HepG2 (cell line): Measurements from ENCODE around the gene COQ5. TPM values are rescaled to one million over a fixed set of nuclear protein-coding genes. Genes with fewer than 3 reads are reported as not detected.

Experiments
- CREM ChIP-seq, 2 experiments: sonication (generic) in 1 of 2; formaldehyde crosslinking in 1 of 2; IDR thresholded peaks; 2 replicates each; pipeline versions ENCODE4 v1.4.0 to v1.6.1; 2016 to 2020; ENCODE audit warnings: antibody characterized with exemption in 1 of 2, mild to moderate bottlenecking in 1 of 2, missing genetic modification reagents in 1 of 2
- EEA1 ChIP-seq: sonication (generic); formaldehyde crosslinking; IDR thresholded peaks from 2 replicates; pipeline ENCODE4 v1.5.1; 2020; ENCODE audit warnings: mild to moderate bottlenecking, missing genetic modification reagents, borderline replicate concordance
- EED ChIP-seq: sonication (generic); formaldehyde crosslinking; IDR thresholded peaks from 2 replicates; pipeline ENCODE4 v1.5.0; 2020; ENCODE audit warnings: mild to moderate bottlenecking, missing genetic modification reagents
- ETV5 ChIP-seq: IDR thresholded peaks from 2 replicates; pipeline ENCODE4 v1.6.1; 2018; ENCODE audit warnings: missing biosample characterization, missing genetic modification reagents, inconsistent platforms, borderline replicate concordance
- FOSL1 ChIP-seq: sonication (generic); formaldehyde crosslinking; IDR thresholded peaks from 2 replicates; pipeline ENCODE4 v1.9.0; 2021; ENCODE audit warnings: missing genetic modification reagents, borderline replicate concordance
- GLI4 ChIP-seq: sonication (generic); formaldehyde crosslinking; IDR thresholded peaks from 2 replicates; pipeline ENCODE4 v1.5.1; 2020; ENCODE audit warnings: missing genetic modification reagents, mild to moderate bottlenecking, moderate library complexity, borderline replicate concordance
- KDM2A ChIP-seq: sonication (generic); formaldehyde crosslinking; IDR thresholded peaks from 2 replicates; pipeline ENCODE4 v1.4.0; 2020; ENCODE audit warnings: low read depth, missing genetic modification reagents, borderline replicate concordance
- NR2F6 ChIP-seq, 2 experiments: IDR thresholded peaks; 2 replicates each; pipeline ENCODE4 v1.6.1; 2016; ENCODE audit warnings: antibody characterized with exemption in 1 of 2, mild to moderate bottlenecking in 1 of 2
- REL ChIP-seq: sonication (generic); formaldehyde crosslinking; conservative IDR thresholded peaks from 2 replicates; pipeline ENCODE4 v1.8.0; 2022; ENCODE audit warnings: mild to moderate bottlenecking, missing genetic modification reagents, moderate library complexity
- SAP130 ChIP-seq: IDR thresholded peaks from 2 replicates; pipeline ENCODE4 v1.6.1; 2016; ENCODE audit warnings: low read depth
- TMF1 ChIP-seq: sonication (generic); formaldehyde crosslinking; IDR thresholded peaks from 2 replicates; pipeline ENCODE4 v1.8.1; 2022; ENCODE audit warnings: low read depth, missing genetic modification reagents
- ZKSCAN1 ChIP-seq: fragments of 150-350 bp; IDR thresholded peaks from 2 replicates; pipeline ENCODE4 v1.6.1; 2014; ENCODE audit warnings: low read length
- ZNF30 ChIP-seq: sonication (generic); formaldehyde crosslinking; IDR thresholded peaks from 2 replicates; pipeline ENCODE4 v1.5.0; 2020; ENCODE audit warnings: mild to moderate bottlenecking, missing genetic modification reagents
- ZNF441 ChIP-seq: sonication (generic); formaldehyde crosslinking; IDR thresholded peaks from 2 replicates; pipeline ENCODE4 v1.7.0; 2021; ENCODE audit warnings: missing genetic modification reagents, borderline replicate concordance
- ZNF496 ChIP-seq: sonication (generic); formaldehyde crosslinking; IDR thresholded peaks from 2 replicates; pipeline ENCODE4 v1.8.1; 2023; ENCODE audit warnings: mild to moderate bottlenecking, moderate library complexity, missing genetic modification reagents; ENCODE audit not compliant: insufficient replicate concordance
- ZNF83 ChIP-seq: sonication (generic); formaldehyde crosslinking; IDR thresholded peaks from 2 replicates; pipeline ENCODE4 v1.4.0; 2020; ENCODE audit warnings: missing genetic modification reagents, mild to moderate bottlenecking, borderline replicate concordance
- polyA plus RNA-seq, 8 experiments: library from polyadenylated mRNA; depleted of rRNA in 3 of 8; stranded (reverse) in 7 of 8; unstranded in 1 of 8; fragments of >200 nt; fragmentation: Illumina TruSeq in 4 of 8; extraction: Trizol in 4 of 8; gene quantifications; 2 replicates each; pipeline versions ENCODE4 v1.2.1 to v1.2.3, GENCODE V29; 2011 to 2016; ENCODE audit warnings: low read depth in 4 of 8, missing spikeins in 1 of 8, mixed read lengths in 1 of 8; ENCODE audit not compliant: insufficient read depth in 1 of 8
- total RNA-seq, 5 experiments: library from RNA; depleted of rRNA; stranded (reverse); fragments of >200 nt; fragmentation: Illumina TruSeq; extraction: Trizol; gene quantifications; 2 replicates each; pipeline ENCODE4 v1.2.3, GENCODE V29; 2016; ENCODE audit warnings: low read depth in 1 of 5
- TF ChIP-seq, protein P1 (sequence below): sonication (generic); formaldehyde crosslinking; IDR thresholded peaks from 2 replicates; pipeline ENCODE4 v1.5.1; 2020; ENCODE audit warnings: missing genetic modification reagents, mild to moderate bottlenecking, borderline replicate concordance
- TF ChIP-seq, protein P2 (sequence below): sonication (generic); formaldehyde crosslinking; IDR thresholded peaks from 2 replicates; pipeline ENCODE4 v1.8.1; 2023; ENCODE audit warnings: mild to moderate bottlenecking, missing genetic modification reagents
- TF ChIP-seq, protein P3 (sequence below): sonication (generic); formaldehyde crosslinking; IDR thresholded peaks from 2 replicates; pipeline ENCODE4 v1.9.0; 2021; ENCODE audit warnings: missing genetic modification reagents, borderline replicate concordance

Gene COQ5
- total and polyA plus RNA-seq, 2 of the 13 experiments (the other 11 are each of a cell fraction or from before 2014, with no cell fraction given): 36.4 to 41.5 TPM

DNA sequence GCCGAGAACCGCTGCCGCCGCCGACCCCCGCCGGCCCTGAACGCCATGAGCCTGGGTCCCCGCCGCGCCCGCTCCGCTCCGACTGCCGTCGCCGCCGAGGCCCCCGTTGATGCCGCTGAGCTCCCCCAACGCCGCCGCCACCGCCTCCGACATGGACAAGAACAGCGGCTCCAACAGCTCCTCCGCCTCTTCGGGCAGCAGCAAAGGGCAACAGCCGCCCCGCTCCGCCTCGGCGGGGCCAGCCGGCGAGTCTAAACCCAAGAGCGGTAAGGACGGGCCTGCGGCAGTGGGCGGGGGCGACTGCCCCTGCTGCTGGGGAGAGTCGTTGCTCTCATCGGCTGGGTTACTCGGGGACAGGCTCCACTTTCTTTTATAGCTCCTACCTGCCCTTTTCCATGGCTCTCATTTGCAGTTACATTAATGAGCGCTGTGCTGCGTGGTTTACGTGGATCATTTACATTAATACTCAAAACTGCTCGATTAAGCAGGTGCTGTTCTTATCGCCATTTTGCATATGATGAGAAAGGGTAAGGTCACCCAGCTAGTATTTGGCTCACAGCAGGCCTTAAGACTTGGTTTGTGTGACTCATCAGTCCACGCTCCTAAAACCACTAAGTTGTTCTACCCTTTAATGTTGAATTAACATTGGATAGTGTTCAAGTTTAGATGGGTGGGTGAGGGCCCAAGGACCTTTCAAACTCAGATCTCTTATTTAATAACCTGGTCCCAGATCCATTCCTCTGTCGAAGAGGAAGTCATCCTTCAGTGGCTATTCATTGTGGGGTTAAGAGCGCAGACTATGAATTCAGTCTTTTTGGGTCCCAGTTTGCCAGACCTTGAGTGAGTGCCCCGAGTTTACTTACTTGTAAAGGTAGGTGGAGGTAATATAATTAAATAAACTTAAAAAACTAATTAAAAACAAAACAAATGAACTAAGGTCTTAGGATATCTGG lies 6.0 kb upstream of the COQ5 start (continued):
- TF ChIP-seq, protein P1, sequence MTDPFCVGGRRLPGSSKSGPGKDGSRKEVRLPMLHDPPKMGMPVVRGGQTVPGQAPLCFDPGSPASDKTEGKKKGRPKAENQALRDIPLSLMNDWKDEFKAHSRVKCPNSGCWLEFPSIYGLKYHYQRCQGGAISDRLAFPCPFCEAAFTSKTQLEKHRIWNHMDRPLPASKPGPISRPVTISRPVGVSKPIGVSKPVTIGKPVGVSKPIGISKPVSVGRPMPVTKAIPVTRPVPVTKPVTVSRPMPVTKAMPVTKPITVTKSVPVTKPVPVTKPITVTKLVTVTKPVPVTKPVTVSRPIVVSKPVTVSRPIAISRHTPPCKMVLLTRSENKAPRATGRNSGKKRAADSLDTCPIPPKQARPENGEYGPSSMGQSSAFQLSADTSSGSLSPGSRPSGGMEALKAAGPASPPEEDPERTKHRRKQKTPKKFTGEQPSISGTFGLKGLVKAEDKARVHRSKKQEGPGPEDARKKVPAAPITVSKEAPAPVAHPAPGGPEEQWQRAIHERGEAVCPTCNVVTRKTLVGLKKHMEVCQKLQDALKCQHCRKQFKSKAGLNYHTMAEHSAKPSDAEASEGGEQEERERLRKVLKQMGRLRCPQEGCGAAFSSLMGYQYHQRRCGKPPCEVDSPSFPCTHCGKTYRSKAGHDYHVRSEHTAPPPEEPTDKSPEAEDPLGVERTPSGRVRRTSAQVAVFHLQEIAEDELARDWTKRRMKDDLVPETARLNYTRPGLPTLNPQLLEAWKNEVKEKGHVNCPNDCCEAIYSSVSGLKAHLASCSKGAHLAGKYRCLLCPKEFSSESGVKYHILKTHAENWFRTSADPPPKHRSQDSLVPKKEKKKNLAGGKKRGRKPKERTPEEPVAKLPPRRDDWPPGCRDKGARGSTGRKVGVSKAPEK: no peak
- TF ChIP-seq NR2F6 (IDR thresholded peaks at IDR 0.05) (no peak), NR2F6 (CRISPR knock-in tag; IDR thresholded peaks at IDR 0.05) (no peak), REL (CRISPR knock-in tag) (no peak), KDM2A (CRISPR knock-in tag) (0 out of 2 replicates have a peak, but pooled peaks have one; percentile 10), ZNF441 (0 out of 2 replicates have a peak, but pooled peaks have one; percentile 4), ZNF83 (CRISPR knock-in tag) (no peak), ZKSCAN1 (no peak), GLI4 (CRISPR knock-in tag) (peak; percentile 85; the same call in 1 of the 2 replicates), ETV5 (CRISPR knock-in tag) (peak; percentile 20; the same call in 1 of the 2 replicates), EED (CRISPR knock-in tag) (no peak), CREM (IDR thresholded peaks at IDR 0.05) (no peak), CREM (CRISPR knock-in tag; IDR thresholded peaks at IDR 0.05) (no peak), ZNF496 (no peak), FOSL1 (CRISPR knock-in tag) (no peak), ZNF30 (no peak), EEA1 (CRISPR knock-in tag) (no peak), SAP130 (CRISPR knock-in tag) (peak; percentile 24), TMF1 (CRISPR knock-in tag) (no peak)
- TF ChIP-seq, protein P2, sequence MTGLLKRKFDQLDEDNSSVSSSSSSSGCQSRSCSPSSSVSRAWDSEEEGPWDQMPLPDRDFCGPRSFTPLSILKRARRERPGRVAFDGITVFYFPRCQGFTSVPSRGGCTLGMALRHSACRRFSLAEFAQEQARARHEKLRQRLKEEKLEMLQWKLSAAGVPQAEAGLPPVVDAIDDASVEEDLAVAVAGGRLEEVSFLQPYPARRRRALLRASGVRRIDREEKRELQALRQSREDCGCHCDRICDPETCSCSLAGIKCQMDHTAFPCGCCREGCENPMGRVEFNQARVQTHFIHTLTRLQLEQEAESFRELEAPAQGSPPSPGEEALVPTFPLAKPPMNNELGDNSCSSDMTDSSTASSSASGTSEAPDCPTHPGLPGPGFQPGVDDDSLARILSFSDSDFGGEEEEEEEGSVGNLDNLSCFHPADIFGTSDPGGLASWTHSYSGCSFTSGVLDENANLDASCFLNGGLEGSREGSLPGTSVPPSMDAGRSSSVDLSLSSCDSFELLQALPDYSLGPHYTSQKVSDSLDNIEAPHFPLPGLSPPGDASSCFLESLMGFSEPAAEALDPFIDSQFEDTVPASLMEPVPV (CRISPR knock-in tag): no peak
- TF ChIP-seq, protein P3, sequence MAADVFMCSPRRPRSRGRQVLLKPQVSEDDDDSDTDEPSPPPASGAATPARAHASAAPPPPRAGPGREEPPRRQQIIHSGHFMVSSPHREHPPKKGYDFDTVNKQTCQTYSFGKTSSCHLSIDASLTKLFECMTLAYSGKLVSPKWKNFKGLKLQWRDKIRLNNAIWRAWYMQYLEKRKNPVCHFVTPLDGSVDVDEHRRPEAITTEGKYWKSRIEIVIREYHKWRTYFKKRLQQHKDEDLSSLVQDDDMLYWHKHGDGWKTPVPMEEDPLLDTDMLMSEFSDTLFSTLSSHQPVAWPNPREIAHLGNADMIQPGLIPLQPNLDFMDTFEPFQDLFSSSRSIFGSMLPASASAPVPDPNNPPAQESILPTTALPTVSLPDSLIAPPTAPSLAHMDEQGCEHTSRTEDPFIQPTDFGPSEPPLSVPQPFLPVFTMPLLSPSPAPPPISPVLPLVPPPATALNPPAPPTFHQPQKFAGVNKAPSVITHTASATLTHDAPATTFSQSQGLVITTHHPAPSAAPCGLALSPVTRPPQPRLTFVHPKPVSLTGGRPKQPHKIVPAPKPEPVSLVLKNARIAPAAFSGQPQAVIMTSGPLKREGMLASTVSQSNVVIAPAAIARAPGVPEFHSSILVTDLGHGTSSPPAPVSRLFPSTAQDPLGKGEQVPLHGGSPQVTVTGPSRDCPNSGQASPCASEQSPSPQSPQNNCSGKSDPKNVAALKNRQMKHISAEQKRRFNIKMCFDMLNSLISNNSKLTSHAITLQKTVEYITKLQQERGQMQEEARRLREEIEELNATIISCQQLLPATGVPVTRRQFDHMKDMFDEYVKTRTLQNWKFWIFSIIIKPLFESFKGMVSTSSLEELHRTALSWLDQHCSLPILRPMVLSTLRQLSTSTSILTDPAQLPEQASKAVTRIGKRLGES: no peak
